ENCODE data around the gene TEX264. TPM values are rescaled to one million over a fixed set of nuclear protein-coding genes. Genes with fewer than 3 reads are reported as not detected.

The TEX264 gene
- total and polyA plus RNA-seq, 2 donors = 23.8 to 64.2 TPM

- Histone ChIP-seq H3K4me3 (ENCODE audit: low read depth, low read length) (no peak overlapping the region), H3K36me3 (ENCODE audit: insufficient read depth) (peaks cover 2% of the 10 kb centered on the region), H3K27ac (ENCODE audit: low read depth) (no peak overlapping the region), H3K4me1 (ENCODE audit: insufficient read depth) (no peaks in the 10 kb centered on the region)
- no peak for DNase-seq (ENCODE audit: extremely low spot score)
- WGBS = 62% methylated on average over 3 of the region's 3 CpGs
Observed at GRCh38 chr3:51691949-51692348, 20.9 kb downstream of the TEX264 start.

- WGBS = 87% methylated on average over 8 of the region's 8 CpGs
- Histone ChIP-seq H3K27ac (ENCODE audit: low read depth) (no peak overlapping the region), H3K36me3 (ENCODE audit: insufficient read depth) (peaks cover 2% of the 10 kb centered on the region), H3K4me3 (ENCODE audit: low read depth, low read length) (no peak overlapping the region), H3K4me1 (ENCODE audit: insufficient read depth) (no peaks in the 10 kb centered on the region)
- DNase-seq (ENCODE audit: extremely low spot score) = no peak
Observed at GRCh38 chr3:51692980-51693395, 21.9 kb downstream of the TEX264 start.

- Histone ChIP-seq H3K27ac (ENCODE audit: low read depth) (no peak overlapping the region), H3K36me3 (ENCODE audit: insufficient read depth) (peaks cover 2% of the 10 kb centered on the region), H3K4me3 (ENCODE audit: low read depth, low read length) (no peak overlapping the region), H3K4me1 (ENCODE audit: insufficient read depth) (no peaks in the 10 kb centered on the region)
- WGBS = 88% methylated on average over 10 of the region's 10 CpGs
- no peak for DNase-seq (ENCODE audit: extremely low spot score)
Observed at GRCh38 chr3:51696954-51697353, 25.9 kb downstream of the TEX264 start.

GRCh38 chr3:51698209-51698608 is 27.2 kb downstream of the TEX264 start:
- DNase-seq (ENCODE audit: extremely low spot score) = no peak
- Histone ChIP-seq H3K4me1 (ENCODE audit: insufficient read depth) (no peaks in the 10 kb centered on the region), H3K4me3 (ENCODE audit: low read depth, low read length) (no peak overlapping the region), H3K36me3 (ENCODE audit: insufficient read depth) (peaks cover under 1% of the 10 kb centered on the region), H3K27ac (ENCODE audit: low read depth) (no peak overlapping the region)
- 95% methylated on average over 6 of the region's 6 CpGs for WGBS

GRCh38 chr3:51700403-51700802 is 29.4 kb downstream of the TEX264 start:
- Histone ChIP-seq H3K27ac (ENCODE audit: low read depth) (no peak overlapping the region), H3K4me3 (ENCODE audit: low read depth, low read length) (no peak overlapping the region), H3K36me3 (ENCODE audit: insufficient read depth) (peaks cover 5% of the 10 kb centered on the region), H3K4me1 (ENCODE audit: insufficient read depth) (no peaks in the 10 kb centered on the region)
- WGBS = 97% methylated on average over 2 of the region's 2 CpGs
- DNase-seq (ENCODE audit: extremely low spot score) = no peak

GRCh38 chr3:51702156-51702555 is 31.1 kb downstream of the TEX264 start:
- 97% methylated on average over 2 of the region's 2 CpGs for WGBS
- DNase-seq (ENCODE audit: extremely low spot score) = no peak
- H3K4me1 ChIP-seq (ENCODE audit: insufficient read depth) = no peaks in the 10 kb centered on the region
- no peak overlapping the region for H3K4me3 ChIP-seq (ENCODE audit: low read depth, low read length)
- no peak overlapping the region for H3K27ac ChIP-seq (ENCODE audit: low read depth)
- H3K36me3 ChIP-seq (ENCODE audit: insufficient read depth) = peaks cover 5% of the 10 kb centered on the region

- Histone ChIP-seq H3K4me3 (ENCODE audit: low read depth, low read length) (no peak overlapping the region), H3K4me1 (ENCODE audit: insufficient read depth) (no peaks in the 10 kb centered on the region), H3K27ac (ENCODE audit: low read depth) (no peak overlapping the region), H3K36me3 (ENCODE audit: insufficient read depth) (peaks cover 5% of the 10 kb centered on the region)
- DNase-seq (ENCODE audit: extremely low spot score) = no peak
- WGBS = 43% methylated on average over 6 of the region's 6 CpGs
Observed at GRCh38 chr3:51703068-51703760, 32.2 kb downstream of the TEX264 start.

GRCh38 chr3:51703761-51704510 is 32.9 kb downstream of the TEX264 start:
- H3K27ac ChIP-seq (ENCODE audit: low read depth) = no peak overlapping the region
- H3K4me3 ChIP-seq (ENCODE audit: low read depth, low read length) = no peak overlapping the region
- peaks cover 5% of the 10 kb centered on the region for H3K36me3 ChIP-seq (ENCODE audit: insufficient read depth)
- no peak for DNase-seq (ENCODE audit: extremely low spot score)
- 66% methylated on average over 12 of the region's 12 CpGs for WGBS
- no peaks in the 10 kb centered on the region for H3K4me1 ChIP-seq (ENCODE audit: insufficient read depth)

GRCh38 chr3:51704511-51704950 is 33.5 kb downstream of the TEX264 start:
- H3K27ac ChIP-seq (ENCODE audit: low read depth) = no peak overlapping the region
- 97% methylated on average over 4 of the region's 4 CpGs for WGBS
- H3K4me1 ChIP-seq (ENCODE audit: insufficient read depth) = no peaks in the 10 kb centered on the region
- no peak overlapping the region for H3K4me3 ChIP-seq (ENCODE audit: low read depth, low read length)
- peaks cover 5% of the 10 kb centered on the region for H3K36me3 ChIP-seq (ENCODE audit: insufficient read depth)
- no peak for DNase-seq (ENCODE audit: extremely low spot score)

- whole genome bisulfite sequencing = 87% methylated on average over 8 of the region's 8 CpGs
- Histone ChIP-seq H3K36me3 (ENCODE audit: insufficient read depth) (peaks cover 5% of the 10 kb centered on the region), H3K4me1 (ENCODE audit: insufficient read depth) (no peaks in the 10 kb centered on the region), H3K27ac (ENCODE audit: low read depth) (no peak overlapping the region), H3K4me3 (ENCODE audit: low read depth, low read length) (no peak overlapping the region)
- no peak for DNase-seq (ENCODE audit: extremely low spot score)
Observed at GRCh38 chr3:51705276-51706020, 34.4 kb downstream of the TEX264 start.

GRCh38 chr3:51706021-51706485 is 35.0 kb downstream of the TEX264 start:
- Histone ChIP-seq H3K4me1 (ENCODE audit: insufficient read depth) (no peaks in the 10 kb centered on the region), H3K4me3 (ENCODE audit: low read depth, low read length) (no peak overlapping the region), H3K36me3 (ENCODE audit: insufficient read depth) (peaks cover 5% of the 10 kb centered on the region), H3K27ac (ENCODE audit: low read depth) (no peak overlapping the region)
- no peak for DNase-seq (ENCODE audit: extremely low spot score)
- 81% methylated on average over 3 of the region's 3 CpGs for WGBS

- WGBS = 3% methylated on average over 67 of the region's 69 CpGs
- H3K4me1 ChIP-seq (ENCODE audit: insufficient read depth) = no peaks in the 10 kb centered on the region
Observed at GRCh38 chr3:51706788-51707731, 36.0 kb downstream of the TEX264 start, which contains the start of gene GRM2. TSS of gene GRM2 (plus strand) at chr3:51707068. CDS start at chr3:51708984, 1,916 bp downstream.

More at GRCh38 chr3:51706788-51707731, 36.0 kb downstream of the TEX264 start, which contains the start of gene GRM2:
- H3K27ac ChIP-seq (ENCODE audit: low read depth) = no peak within 1 kb of the TSS
- H3K36me3 ChIP-seq (ENCODE audit: insufficient read depth) = peaks cover 5% of the 10 kb centered on the region
- no peak within 1 kb of the TSS for H3K4me3 ChIP-seq (ENCODE audit: low read depth, low read length)
- DNase-seq (ENCODE audit: extremely low spot score) = peak; percentile 53

All from urinary bladder (tissue), 4 donors.